ENCODE measurements around the gene STRA6.

- TF ChIP-seq CTCF (conservative IDR thresholded peaks at IDR 0.05; ENCODE audit: low read depth, low read length) (no peak), EZH2 (IDR thresholded peaks at IDR 0.05; ENCODE audit: low read length, unreplicated experiment) (no peak)
These were observed 66.1 kb downstream of the STRA6 start for GRCh38 chr15:74136540-74136813.
